Measurements from ENCODE around the gene STEAP1.
"Not testable (repeated sequence)": the region's sequence is repeated elsewhere in the genome, so short reads cannot be mapped to it uniquely, and the experiment has no call there.

The STEAP1 gene

DNA sequence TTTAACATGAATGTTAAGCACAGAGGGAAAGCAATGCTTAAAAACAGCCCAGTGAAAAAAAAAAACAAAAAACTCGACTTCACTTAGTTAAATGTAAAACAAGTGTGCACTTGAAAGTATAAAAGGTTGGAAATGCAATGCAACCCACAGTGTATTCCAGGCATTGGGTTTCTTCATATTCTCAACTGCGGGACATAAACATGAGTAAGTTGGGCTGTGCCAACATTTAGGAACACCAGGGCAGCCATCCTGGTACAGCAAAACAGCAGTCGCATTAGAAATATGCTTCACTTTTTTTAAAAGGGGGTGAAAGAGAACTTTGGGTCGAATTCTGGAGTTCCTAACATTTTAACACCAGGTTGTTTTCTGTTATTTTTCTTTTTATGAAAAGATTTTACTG, 937 bp downstream of the STEAP1 start:
- Histone ChIP-seq H3K9me3 (ENCODE audit: control insufficient read depth, low read length) (no peaks in the 10 kb centered on the region), H3K9ac (ENCODE audit: low read length) (peak overlapping the region; percentile 96), H3K4me1 (ENCODE audit: control insufficient read depth, insufficient read depth, low read length) (peaks cover 19% of the 10 kb centered on the region), H3K27me3 (replicated peaks; ENCODE audit: control insufficient read depth, insufficient read depth, low read length) (no peaks in the 10 kb centered on the region), H3K4me3 (ENCODE audit: low read length) (peak overlapping the region; percentile 90), H3K36me3 (ENCODE audit: control insufficient read depth, insufficient read depth, low read length, severe bottlenecking) (peaks cover 5% of the 10 kb centered on the region)
- DNase-seq (ENCODE audit: low read depth), result peak; percentile 26

GRCh38 chr7:90157331-90157730, 3.1 kb downstream of the STEAP1 start:
- H3K9ac ChIP-seq (ENCODE audit: low read length), result peak overlapping the region; percentile 46
- H3K4me3 ChIP-seq (ENCODE audit: low read length), result peak overlapping the region; percentile 90
- H3K9me3 ChIP-seq (ENCODE audit: control insufficient read depth, low read length); H3K27me3 ChIP-seq (replicated peaks; ENCODE audit: control insufficient read depth, insufficient read depth, low read length): not testable (repeated sequence)
- H3K36me3 ChIP-seq (ENCODE audit: control insufficient read depth, insufficient read depth, low read length, severe bottlenecking), result peaks cover 22% of the 10 kb centered on the region
- peak; percentile 70 for DNase-seq (ENCODE audit: low read depth)
- peaks cover 19% of the 10 kb centered on the region for H3K4me1 ChIP-seq (ENCODE audit: control insufficient read depth, insufficient read depth, low read length)

DNA sequence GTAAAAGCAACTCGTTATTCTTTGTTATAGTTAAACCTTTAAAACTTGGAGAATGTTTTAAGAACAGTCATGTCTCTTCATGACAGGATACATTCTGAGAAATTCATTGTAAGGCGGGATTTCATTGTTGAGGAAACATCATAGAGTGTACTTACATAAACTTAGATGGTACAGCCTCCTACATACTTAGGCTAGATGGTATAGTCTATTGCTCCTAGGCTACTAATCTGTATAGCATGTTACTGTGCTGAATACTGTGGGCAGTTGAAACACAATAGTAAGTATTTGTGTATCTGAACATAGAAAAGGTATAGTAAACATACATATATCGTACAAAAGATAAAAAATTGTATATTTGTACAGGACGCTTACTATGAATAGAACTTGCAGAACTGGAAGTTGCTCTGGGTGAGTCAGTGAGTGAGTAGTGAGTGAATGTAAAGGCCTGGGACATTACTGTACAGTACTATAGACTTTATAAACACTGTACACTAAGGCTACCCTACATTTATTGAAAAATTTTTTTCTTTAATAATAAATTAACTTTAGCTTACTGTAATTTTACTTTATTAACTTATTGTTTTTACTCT, 3.6 kb downstream of the STEAP1 start:
- not testable (repeated sequence) for H3K9me3 ChIP-seq (ENCODE audit: control insufficient read depth, low read length); H3K27me3 ChIP-seq (replicated peaks; ENCODE audit: control insufficient read depth, insufficient read depth, low read length)
- peak overlapping the region; percentile 90 for H3K4me3 ChIP-seq (ENCODE audit: low read length)
- H3K36me3 ChIP-seq (ENCODE audit: control insufficient read depth, insufficient read depth, low read length, severe bottlenecking), result peaks cover 27% of the 10 kb centered on the region
- H3K4me1 ChIP-seq (ENCODE audit: control insufficient read depth, insufficient read depth, low read length), result peaks cover 19% of the 10 kb centered on the region
- peak; percentile 49 for DNase-seq (ENCODE audit: low read depth)
- H3K9ac ChIP-seq (ENCODE audit: low read length), result peak overlapping the region; percentile 51

- no peak for DNase-seq (ENCODE audit: low read depth)
- no peaks in the 10 kb centered on the region for H3K27me3 ChIP-seq (replicated peaks; ENCODE audit: control insufficient read depth, insufficient read depth, low read length)
- no peak overlapping the region for H3K9ac ChIP-seq (ENCODE audit: low read length)
- H3K4me1 ChIP-seq (ENCODE audit: control insufficient read depth, insufficient read depth, low read length), result no peaks in the 10 kb centered on the region
- H3K4me3 ChIP-seq (ENCODE audit: low read length), result no peak overlapping the region
- H3K36me3 ChIP-seq (ENCODE audit: control insufficient read depth, insufficient read depth, low read length, severe bottlenecking), result peaks cover 52% of the 10 kb centered on the region
- H3K9me3 ChIP-seq (ENCODE audit: control insufficient read depth, low read length), result no peaks in the 10 kb centered on the region
Observed at GRCh38 chr7:90163534-90163933, 9.3 kb downstream of the STEAP1 start.

- DNase-seq (ENCODE audit: low read depth), result no peak
Observed at GRCh38 chr7:90165724-90166123, 11.5 kb downstream of the STEAP1 start.

DNA sequence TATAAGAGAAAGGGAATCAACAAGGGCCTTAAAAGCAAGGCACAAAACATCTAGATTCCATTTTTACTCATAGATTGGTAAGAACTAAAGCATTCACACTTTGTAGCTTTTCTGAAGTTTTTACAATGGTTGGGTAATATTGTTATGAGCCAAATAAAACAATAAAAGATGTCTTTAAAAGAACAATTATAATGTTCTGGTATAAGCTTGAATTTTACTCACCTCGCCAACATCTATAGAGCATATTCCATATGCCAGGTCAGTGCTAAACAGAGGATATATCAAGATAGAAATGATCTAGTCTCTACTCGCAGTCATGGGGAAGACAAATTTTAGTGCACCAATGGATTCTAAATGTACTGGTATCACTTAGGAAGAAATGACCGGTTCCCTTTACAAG, 11.9 kb downstream of the STEAP1 start:
- Histone ChIP-seq H3K4me3 (ENCODE audit: low read length) (no peak overlapping the region), H3K4me1 (ENCODE audit: control insufficient read depth, insufficient read depth, low read length) (no peaks in the 10 kb centered on the region), H3K27me3 (replicated peaks; ENCODE audit: control insufficient read depth, insufficient read depth, low read length) (no peaks in the 10 kb centered on the region), H3K9me3 (ENCODE audit: control insufficient read depth, low read length) (peaks cover 8% of the 10 kb centered on the region), H3K9ac (ENCODE audit: low read length) (no peak overlapping the region), H3K36me3 (ENCODE audit: control insufficient read depth, insufficient read depth, low read length, severe bottlenecking) (peaks cover 41% of the 10 kb centered on the region)
- no peak for DNase-seq (ENCODE audit: low read depth)

More at GRCh38 chr7:90165724-90166123, 11.5 kb downstream of the STEAP1 start:
- H3K36me3 ChIP-seq (ENCODE audit: control insufficient read depth, insufficient read depth, low read length, severe bottlenecking), result peaks cover 45% of the 10 kb centered on the region
- H3K4me1 ChIP-seq (ENCODE audit: control insufficient read depth, insufficient read depth, low read length), result no peaks in the 10 kb centered on the region
- H3K9me3 ChIP-seq (ENCODE audit: control insufficient read depth, low read length), result peaks cover 8% of the 10 kb centered on the region
- no peaks in the 10 kb centered on the region for H3K27me3 ChIP-seq (replicated peaks; ENCODE audit: control insufficient read depth, insufficient read depth, low read length)
- no peak overlapping the region for H3K9ac ChIP-seq (ENCODE audit: low read length)
- no peak overlapping the region for H3K4me3 ChIP-seq (ENCODE audit: low read length)

GRCh38 chr7:90167361-90167760, 13.1 kb downstream of the STEAP1 start:
- H3K27me3 ChIP-seq (replicated peaks; ENCODE audit: control insufficient read depth, insufficient read depth, low read length), result no peaks in the 10 kb centered on the region
- peaks cover 29% of the 10 kb centered on the region for H3K36me3 ChIP-seq (ENCODE audit: control insufficient read depth, insufficient read depth, low read length, severe bottlenecking)
- no peak for DNase-seq (ENCODE audit: low read depth)
- H3K4me1 ChIP-seq (ENCODE audit: control insufficient read depth, insufficient read depth, low read length), result no peaks in the 10 kb centered on the region
- H3K4me3 ChIP-seq (ENCODE audit: low read length), result no peak overlapping the region
- H3K9ac ChIP-seq (ENCODE audit: low read length), result no peak overlapping the region
- H3K9me3 ChIP-seq (ENCODE audit: control insufficient read depth, low read length), result peaks cover 8% of the 10 kb centered on the region

GRCh38 chr7:90169891-90170290, 15.6 kb downstream of the STEAP1 start:
- no peak overlapping the region for H3K4me3 ChIP-seq (ENCODE audit: low read length)
- H3K4me1 ChIP-seq (ENCODE audit: control insufficient read depth, insufficient read depth, low read length), result no peaks in the 10 kb centered on the region
- H3K27me3 ChIP-seq (replicated peaks; ENCODE audit: control insufficient read depth, insufficient read depth, low read length), result no peaks in the 10 kb centered on the region
- DNase-seq (ENCODE audit: low read depth), result no peak
- H3K9ac ChIP-seq (ENCODE audit: low read length), result no peak overlapping the region
- peaks cover 8% of the 10 kb centered on the region for H3K9me3 ChIP-seq (ENCODE audit: control insufficient read depth, low read length)
- H3K36me3 ChIP-seq (ENCODE audit: control insufficient read depth, insufficient read depth, low read length, severe bottlenecking), result peaks cover 4% of the 10 kb centered on the region

GRCh38 chr7:90172121-90172520, 17.9 kb downstream of the STEAP1 start:
- Histone ChIP-seq H3K9ac (ENCODE audit: low read length) (no peak overlapping the region), H3K4me1 (ENCODE audit: control insufficient read depth, insufficient read depth, low read length) (no peaks in the 10 kb centered on the region), H3K4me3 (ENCODE audit: low read length) (no peak overlapping the region), H3K27me3 (replicated peaks; ENCODE audit: control insufficient read depth, insufficient read depth, low read length) (no peaks in the 10 kb centered on the region), H3K9me3 (ENCODE audit: control insufficient read depth, low read length) (peaks cover 8% of the 10 kb centered on the region), H3K36me3 (ENCODE audit: control insufficient read depth, insufficient read depth, low read length, severe bottlenecking) (no peaks in the 10 kb centered on the region)
- no peak for DNase-seq (ENCODE audit: low read depth)

- Histone ChIP-seq H3K4me3 (ENCODE audit: low read length) (no peak overlapping the region), H3K27me3 (replicated peaks; ENCODE audit: control insufficient read depth, insufficient read depth, low read length) (no peaks in the 10 kb centered on the region), H3K9me3 (ENCODE audit: control insufficient read depth, low read length) (peaks cover 8% of the 10 kb centered on the region), H3K36me3 (ENCODE audit: control insufficient read depth, insufficient read depth, low read length, severe bottlenecking) (no peaks in the 10 kb centered on the region), H3K4me1 (ENCODE audit: control insufficient read depth, insufficient read depth, low read length) (no peaks in the 10 kb centered on the region), H3K9ac (ENCODE audit: low read length) (no peak overlapping the region)
- DNase-seq (ENCODE audit: low read depth), result no peak
Observed at GRCh38 chr7:90172624-90173023, 18.4 kb downstream of the STEAP1 start.

DNA sequence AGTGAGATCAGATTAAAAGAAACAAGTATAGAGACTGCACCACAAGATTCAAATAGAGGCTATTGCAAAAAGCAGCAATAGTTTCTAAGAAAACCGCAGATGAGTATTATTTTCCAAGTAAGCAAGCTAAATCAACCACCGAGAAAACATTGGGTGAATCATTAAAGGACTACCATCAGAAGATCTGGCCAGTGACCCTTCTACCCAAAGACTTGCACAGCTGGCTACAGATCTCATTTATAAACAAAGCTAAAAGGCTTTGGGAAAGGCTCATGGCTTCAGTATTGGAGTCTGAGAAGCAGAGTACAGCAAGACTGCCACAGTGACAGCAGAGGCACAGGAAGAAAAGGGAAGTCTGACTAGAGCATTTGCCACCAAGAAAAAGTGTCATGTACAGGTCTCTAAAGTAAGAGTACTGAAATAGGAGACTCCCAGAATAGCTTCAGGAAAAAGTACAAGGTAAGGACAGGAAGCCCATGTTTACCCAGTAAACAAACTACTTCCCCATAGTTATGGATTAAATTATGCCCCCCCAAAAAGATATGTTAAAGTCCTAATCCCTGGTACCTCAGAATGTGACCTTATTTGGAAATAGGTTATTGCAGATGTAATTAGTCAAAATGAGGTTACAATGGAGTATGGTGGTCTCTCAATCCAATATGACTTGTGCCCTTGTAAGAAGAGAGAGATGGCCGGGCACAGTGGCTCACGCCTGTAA, 19.0 kb downstream of the STEAP1 start:
- DNase-seq (ENCODE audit: low read depth), result peak; percentile 14
- no peak overlapping the region for H3K9ac ChIP-seq (ENCODE audit: low read length)

More for the DNA sequence above, 19.0 kb downstream of the STEAP1 start:
- Histone ChIP-seq H3K27me3 (replicated peaks; ENCODE audit: control insufficient read depth, insufficient read depth, low read length) (no peaks in the 10 kb centered on the region), H3K4me1 (ENCODE audit: control insufficient read depth, insufficient read depth, low read length) (peaks cover 2% of the 10 kb centered on the region), H3K36me3 (ENCODE audit: control insufficient read depth, insufficient read depth, low read length, severe bottlenecking) (no peaks in the 10 kb centered on the region), H3K9me3 (ENCODE audit: control insufficient read depth, low read length) (peaks cover 8% of the 10 kb centered on the region), H3K4me3 (ENCODE audit: low read length) (no peak overlapping the region)

Data from adipocyte (in vitro differentiated cells).